Measurements from ENCODE around the gene ADAMTS17.

The ADAMTS17 gene

GRCh38 chr15:99976811-99977271 is 364.9 kb downstream of the ADAMTS17 start:
- DNase-seq (ENCODE audit: low read depth in 2 of 2): peak; percentile 43 to 56

GRCh38 chr15:99976000-99976399 is 365.8 kb downstream of the ADAMTS17 start:
- DNase-seq (ENCODE audit: low read depth in 2 of 2): no peak

GRCh38 chr15:99974246-99974645 is 367.5 kb downstream of the ADAMTS17 start:
- DNase-seq (ENCODE audit: low read depth in 2 of 2): no peak

GRCh38 chr15:99973351-99973750 is 368.4 kb downstream of the ADAMTS17 start:
- no peak for DNase-seq (ENCODE audit: low read depth in 2 of 2)

GRCh38 chr15:99970891-99971430 is 370.8 kb downstream of the ADAMTS17 start:
- DNase-seq (ENCODE audit: low read depth in 2 of 2): no peak

GRCh38 chr15:99969261-99969920 is 372.4 kb downstream of the ADAMTS17 start:
- no peak for DNase-seq (ENCODE audit: low read depth in 2 of 2)

GRCh38 chr15:99967841-99968371 is 373.9 kb downstream of the ADAMTS17 start:
- no peak for DNase-seq (ENCODE audit: low read depth in 2 of 2)

GRCh38 chr15:99966815-99967214 is 375.0 kb downstream of the ADAMTS17 start:
- DNase-seq (ENCODE audit: low read depth in 2 of 2): no peak

GRCh38 chr15:99965376-99965775 is 376.4 kb downstream of the ADAMTS17 start:
- no peak for DNase-seq (ENCODE audit: low read depth in 2 of 2)

GRCh38 chr15:99963976-99964375 is 377.8 kb downstream of the ADAMTS17 start:
- no peak for DNase-seq (ENCODE audit: low read depth in 2 of 2)

GRCh38 chr15:99963096-99963825 is 378.5 kb downstream of the ADAMTS17 start:
- peak in 1 of 2 experiments; percentile 36 for DNase-seq (ENCODE audit: low read depth in 2 of 2)

GRCh38 chr15:99962006-99962561 is 379.7 kb downstream of the ADAMTS17 start:
- no peak for DNase-seq (ENCODE audit: low read depth in 2 of 2)

GRCh38 chr15:99961011-99961441 is 380.7 kb downstream of the ADAMTS17 start:
- DNase-seq (ENCODE audit: low read depth in 2 of 2): no peak

- DNase-seq (ENCODE audit: low read depth in 2 of 2): no peak
These were observed 382.4 kb downstream of the ADAMTS17 start for GRCh38 chr15:99959326-99959725.

- no peak for DNase-seq (ENCODE audit: low read depth in 2 of 2)
These were observed 383.2 kb downstream of the ADAMTS17 start for GRCh38 chr15:99958426-99959097.

GRCh38 chr15:99957642-99958013 is 384.1 kb downstream of the ADAMTS17 start:
- DNase-seq (ENCODE audit: low read depth in 2 of 2): no peak

- no peak for DNase-seq (ENCODE audit: low read depth in 2 of 2)
These were observed 384.7 kb downstream of the ADAMTS17 start for GRCh38 chr15:99956820-99957641.

- DNase-seq (ENCODE audit: low read depth in 2 of 2): no peak
These were observed 385.6 kb downstream of the ADAMTS17 start for GRCh38 chr15:99956022-99956775.

GRCh38 chr15:99955532-99955931 is 386.2 kb downstream of the ADAMTS17 start:
- no peak for DNase-seq (ENCODE audit: low read depth in 2 of 2)

- DNase-seq (ENCODE audit: low read depth in 2 of 2): no peak
These were observed 386.6 kb downstream of the ADAMTS17 start for GRCh38 chr15:99955181-99955525.
